ENCODE measurements around the gene PTPRA. TPM values are rescaled to one million over a fixed set of nuclear protein-coding genes. Genes with fewer than 3 reads are reported as not detected.

PTPRA gene
- total RNA-seq, 4 donors from 2014 or later: 49.2 to 80.8 (median 60.4) TPM

DNA sequence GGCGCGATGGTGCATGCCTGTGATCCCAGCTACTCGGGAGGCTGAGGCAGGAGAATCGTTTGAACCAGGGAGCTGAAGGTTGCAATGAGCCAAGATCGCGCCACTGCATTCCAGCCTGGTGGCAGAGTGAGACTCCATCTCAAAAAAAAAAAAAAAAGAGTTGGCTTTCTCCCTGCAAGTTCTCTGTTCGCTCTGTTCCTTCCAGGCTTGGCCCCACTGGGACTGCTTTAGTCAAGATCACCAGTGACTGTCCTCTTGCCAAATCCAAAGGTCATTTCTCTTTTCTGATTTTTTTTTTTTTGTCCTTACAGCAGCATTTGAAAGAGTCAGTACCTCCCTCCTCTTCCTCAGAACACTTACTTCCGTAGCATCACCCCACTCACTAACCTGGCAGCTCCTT lies 159.3 kb downstream of the PTPRA start:
- no peaks in the 10 kb centered on the region for H3K27me3 ChIP-seq
- WGBS: 89% methylated on average over 8 of the region's 8 CpGs
- no peak overlapping the region for H3K27ac ChIP-seq (replicated peaks in 1 of 4)
- no peak for DNase-seq (ENCODE audit: extremely low spot score)
- H3K4me1 ChIP-seq: no peaks in the 10 kb centered on the region
- H3K4me3 ChIP-seq: no peak overlapping the region
- peaks cover 34 to 97% (median 71%) of the 10 kb centered on the region in 4 donors for H3K36me3 ChIP-seq
- H3K9me3 ChIP-seq: no peaks in the 10 kb centered on the region
- intact Hi-C loops (cut with DNase I): no loop called here
- TF ChIP-seq POLR2A (IDR thresholded peaks at IDR 0.05; ENCODE audit: low read depth) (no peak), POLR2AphosphoS5 (IDR thresholded peaks at IDR 0.05) (no peak), CTCF (IDR thresholded peaks at IDR 0.05) (no peak), EP300 (IDR thresholded peaks at IDR 0.05) (no peak)

DNA sequence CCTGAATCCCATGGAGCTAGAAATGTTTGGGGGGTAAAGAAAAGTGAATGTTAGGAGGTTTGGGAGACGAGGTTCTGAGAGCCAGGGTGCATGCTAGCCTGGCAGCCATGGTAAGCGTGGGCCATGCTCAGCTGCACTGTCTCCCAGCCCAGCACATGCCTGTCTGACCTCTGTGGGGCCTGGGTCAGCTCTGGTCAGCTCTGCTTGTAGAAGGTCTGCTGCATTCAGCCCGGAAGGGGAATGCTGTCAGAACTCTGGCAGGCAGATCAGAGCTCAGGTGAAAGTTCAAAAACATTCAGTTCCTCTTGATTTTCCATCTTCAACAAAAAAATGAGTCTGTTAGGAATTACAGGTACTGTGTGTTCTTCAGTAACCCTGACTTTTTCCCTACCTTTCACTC lies 164.4 kb downstream of the PTPRA start:
- intact Hi-C loops (cut with DNase I): no loop called here
- Histone ChIP-seq H3K9me3 (no peaks in the 10 kb centered on the region), H3K27me3 (no peaks in the 10 kb centered on the region), H3K4me3 (no peak overlapping the region), H3K4me1 (peaks cover 9 to 14% (median 11%) of the 10 kb centered on the region in 4 donors), H3K36me3 (peaks cover 47 to 86% (median 64%) of the 10 kb centered on the region in 4 donors), H3K27ac (replicated peaks in 1 of 4) (no peak overlapping the region)
- WGBS: 81% methylated on average over 3 of the region's 3 CpGs
- no peak for TF ChIP-seq POLR2A (IDR thresholded peaks at IDR 0.05; ENCODE audit: low read depth)
- no peak for DNase-seq (ENCODE audit: extremely low spot score)

DNA sequence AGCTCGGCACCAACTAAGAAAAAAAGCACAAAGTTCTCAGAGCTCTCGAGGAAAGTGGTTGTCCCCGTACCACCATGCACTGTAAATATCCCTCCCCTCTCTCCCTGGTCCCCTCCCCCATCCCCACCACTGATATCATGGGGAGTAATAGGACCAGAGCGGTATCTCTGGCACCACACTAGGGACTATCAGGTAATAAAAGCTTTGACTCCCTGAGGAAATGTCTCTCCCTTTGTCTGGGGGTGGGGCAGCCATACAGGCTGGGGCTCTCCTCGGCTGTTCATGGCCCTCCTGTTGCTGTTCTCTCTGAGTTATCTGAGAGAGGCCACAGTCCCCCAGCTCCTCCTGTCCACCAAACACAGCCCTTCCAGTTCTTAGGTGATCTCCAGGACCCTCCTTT lies 165.2 kb downstream of the PTPRA start:
- Histone ChIP-seq H3K36me3 (peaks cover 47 to 78% (median 61%) of the 10 kb centered on the region in 4 donors), H3K27me3 (no peaks in the 10 kb centered on the region), H3K9me3 (no peaks in the 10 kb centered on the region), H3K4me3 (no peak overlapping the region), H3K4me1 (peaks cover 10 to 22% (median 18%) of the 10 kb centered on the region in 4 donors), H3K27ac (replicated peaks in 1 of 4) (no peak overlapping the region)
- intact Hi-C loops (cut with DNase I): no loop called here
- TF ChIP-seq POLR2AphosphoS5 (IDR thresholded peaks at IDR 0.05) (no peak), POLR2A (IDR thresholded peaks at IDR 0.05; ENCODE audit: low read depth) (no peak), CTCF (IDR thresholded peaks at IDR 0.05) (no peak), EP300 (IDR thresholded peaks at IDR 0.05) (no peak)
- 77% methylated on average over 4 of the region's 5 CpGs for WGBS
- DNase-seq (ENCODE audit: extremely low spot score): no peak

DNA sequence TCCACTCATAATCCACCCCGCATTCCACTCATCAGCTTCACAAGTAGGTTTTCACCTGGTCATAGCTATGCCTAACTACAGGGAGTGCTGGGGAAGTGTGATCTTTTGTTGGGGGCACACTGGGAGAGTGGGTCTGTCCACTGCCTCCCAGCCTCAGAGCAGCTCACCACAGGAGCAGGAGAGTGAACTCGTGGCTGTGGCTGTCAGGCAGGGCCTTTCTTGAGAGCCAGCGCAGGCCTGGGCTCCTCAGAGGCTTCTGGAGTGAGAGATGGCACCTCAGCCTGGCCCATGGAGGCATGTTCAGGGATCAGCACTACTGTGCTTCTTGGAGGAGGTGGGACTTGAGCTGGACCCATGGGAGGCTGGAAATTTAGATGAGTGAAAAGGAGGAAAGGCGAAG lies 166.1 kb downstream of the PTPRA start:
- 100% methylated on average over 2 of the region's 4 CpGs for WGBS
- Histone ChIP-seq H3K4me3 (no peak overlapping the region), H3K36me3 (peaks cover 47 to 69% (median 61%) of the 10 kb centered on the region in 4 donors), H3K27ac (replicated peaks in 1 of 4) (no peak overlapping the region), H3K4me1 (peaks cover 10 to 23% (median 18%) of the 10 kb centered on the region in 4 donors), H3K9me3 (no peaks in the 10 kb centered on the region), H3K27me3 (no peaks in the 10 kb centered on the region)
- TF ChIP-seq POLR2A (IDR thresholded peaks at IDR 0.05; ENCODE audit: low read depth) (no peak), CTCF (IDR thresholded peaks at IDR 0.05) (no peak), POLR2AphosphoS5 (IDR thresholded peaks at IDR 0.05) (no peak), EP300 (IDR thresholded peaks at IDR 0.05) (no peak)
- intact Hi-C loops (cut with DNase I): no loop called here
- DNase-seq (ENCODE audit: extremely low spot score): no peak

DNA sequence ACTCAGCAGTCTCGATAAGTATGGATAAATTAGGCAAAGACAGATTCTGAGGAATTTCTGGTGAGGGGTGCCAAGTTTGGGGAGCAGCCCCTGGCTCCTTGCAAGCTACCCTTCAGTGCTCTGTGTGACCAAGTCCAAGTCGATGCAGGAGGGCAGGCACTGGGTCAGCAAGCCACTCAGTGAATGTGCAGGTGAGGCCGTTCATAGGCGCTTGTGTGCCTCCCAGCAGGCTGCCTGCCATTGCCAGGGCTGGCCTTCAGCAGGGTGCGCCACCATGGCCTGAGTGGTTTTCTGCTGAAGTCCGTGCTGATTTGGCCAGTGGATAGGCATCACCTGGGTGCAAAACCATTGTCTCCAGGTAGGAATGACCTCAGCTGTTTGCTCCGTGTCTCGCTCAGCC lies 166.8 kb downstream of the PTPRA start:
- Histone ChIP-seq H3K36me3 (peaks cover 47 to 63% (median 56%) of the 10 kb centered on the region in 4 donors), H3K27me3 (no peaks in the 10 kb centered on the region), H3K27ac (replicated peaks in 1 of 4) (no peak overlapping the region), H3K4me3 (no peak overlapping the region), H3K9me3 (no peaks in the 10 kb centered on the region), H3K4me1 (peaks cover 12 to 26% (median 23%) of the 10 kb centered on the region in 4 donors)
- DNase-seq (ENCODE audit: extremely low spot score): no peak
- TF ChIP-seq EP300 (IDR thresholded peaks at IDR 0.05) (no peak), POLR2A (IDR thresholded peaks at IDR 0.05; ENCODE audit: low read depth) (no peak), POLR2AphosphoS5 (IDR thresholded peaks at IDR 0.05) (no peak), CTCF (IDR thresholded peaks at IDR 0.05) (no peak)
- intact Hi-C loops (cut with DNase I): no loop called here
- 96% methylated on average over 8 of the region's 8 CpGs for WGBS

Measured in esophagus muscularis mucosa (tissue), 4 donors.